Neuronal stem cell (in vitro differentiated cells): ENCODE results near the gene SPTBN5.

ENCODE experiments used
- DNase-seq: peaks from one replicate; pipeline ENCODE4 v3.0.0-alpha.2; 2013; ENCODE audit warnings: low spot score
- H2AFZ ChIP-seq: one replicate; pipeline ENCODE4 v1.6.1; 2013; ENCODE audit warnings: mild to moderate bottlenecking, low read length, inconsistent platforms
- H2AK5ac ChIP-seq: 2 replicates; pipeline ENCODE4 v1.6.1; 2013; ENCODE audit warnings: low read depth, mild to moderate bottlenecking, inconsistent platforms, low read length, moderate library complexity, mixed read lengths
- H2BK120ac ChIP-seq: 2 replicates; pipeline ENCODE4 v1.6.1; 2013; ENCODE audit warnings: low read depth, mild to moderate bottlenecking, inconsistent platforms, low read length, moderate library complexity, mixed read lengths
- H2BK12ac ChIP-seq: one replicate; pipeline ENCODE4 v1.6.1; 2013; ENCODE audit warnings: low read length, inconsistent platforms
- H2BK15ac ChIP-seq: 2 replicates; pipeline ENCODE4 v1.6.1; 2013; ENCODE audit warnings: mild to moderate bottlenecking, low read length, inconsistent platforms, mixed read lengths
- H2BK5ac ChIP-seq: one replicate; pipeline ENCODE4 v1.6.1; 2013; ENCODE audit warnings: inconsistent platforms, mild to moderate bottlenecking, low read length, moderate library complexity
- H3K14ac ChIP-seq: one replicate; pipeline ENCODE4 v1.6.1; 2013; ENCODE audit warnings: low read length, inconsistent platforms
- H3K18ac ChIP-seq: 2 replicates; pipeline ENCODE4 v1.6.1; 2013; ENCODE audit warnings: low read length, inconsistent platforms
- H3K23ac ChIP-seq: 2 replicates; pipeline ENCODE4 v1.6.1; 2013; ENCODE audit warnings: low read depth, mild to moderate bottlenecking, mixed read lengths, low read length, inconsistent platforms; ENCODE audit not compliant: poor library complexity
- H3K27ac ChIP-seq: replicated peaks from 3 replicates; pipeline ENCODE4 v1.5.1; 2013; ENCODE audit warnings: low read length, inconsistent platforms
- H3K27me3 ChIP-seq, 3 experiments: 2 replicates each; pipeline ENCODE4 v1.6.1; 2013; ENCODE audit warnings: low read length in 3 of 3, mild to moderate bottlenecking in 2 of 3, inconsistent platforms in 1 of 3, low read depth in 1 of 3, mixed read lengths in 1 of 3, moderate library complexity in 1 of 3; ENCODE audit not compliant: control insufficient read depth in 3 of 3, insufficient read depth in 3 of 3
- H3K36me3 ChIP-seq, 2 donors: replicated peaks in 1 of 2; 2 replicates each; pipeline ENCODE4 v1.6.1; 2013; ENCODE audit warnings: low read length in 2 of 2; ENCODE audit not compliant: control insufficient read depth in 2 of 2, insufficient read depth in 2 of 2
- H3K4ac ChIP-seq: 2 replicates; pipeline ENCODE4 v1.6.1; 2013; ENCODE audit warnings: inconsistent platforms, mild to moderate bottlenecking, low read length, moderate library complexity
- H3K4me1 ChIP-seq, 2 donors: 1 replicate in 1 of 2; 2 replicates in 1 of 2; pipeline ENCODE4 v1.6.1; 2013; ENCODE audit warnings: low read length in 2 of 2, low read depth in 1 of 2; ENCODE audit not compliant: control insufficient read depth in 2 of 2, insufficient read depth in 1 of 2
- H3K4me2 ChIP-seq: one replicate; pipeline ENCODE4 v1.6.1; 2013; ENCODE audit warnings: mild to moderate bottlenecking, low read length, inconsistent platforms; ENCODE audit not compliant: insufficient read depth, poor library complexity, severe bottlenecking
- H3K4me3 ChIP-seq, 2 donors: 2 replicates each; pipeline ENCODE4 v1.5.1; 2013; ENCODE audit warnings: low read length in 2 of 2, mild to moderate bottlenecking in 2 of 2, inconsistent platforms in 1 of 2, moderate library complexity in 1 of 2
- H3K79me1 ChIP-seq: one replicate; pipeline ENCODE4 v1.6.1; 2013; ENCODE audit warnings: low read depth, mild to moderate bottlenecking, inconsistent platforms, low read length, moderate library complexity
- H3K9ac ChIP-seq: one replicate; pipeline ENCODE4 v1.6.1; 2013; ENCODE audit warnings: mild to moderate bottlenecking, low read depth, low read length, inconsistent platforms; ENCODE audit not compliant: poor library complexity
- H3K9me3 ChIP-seq, 2 donors: replicated peaks in 1 of 2; 2 replicates each; pipeline versions ENCODE3 to v1.6.1; 2013; ENCODE audit warnings: low read length in 2 of 2, mild to moderate bottlenecking in 2 of 2, inconsistent platforms in 1 of 2, low read depth in 1 of 2, mixed read lengths in 1 of 2, moderate library complexity in 1 of 2; ENCODE audit not compliant: control insufficient read depth in 2 of 2, insufficient read depth in 1 of 2
- H4K8ac ChIP-seq: one replicate; pipeline ENCODE4 v1.6.1; 2013; ENCODE audit warnings: low read depth, mild to moderate bottlenecking, inconsistent platforms, low read length, moderate library complexity
- H4K91ac ChIP-seq: one replicate; pipeline ENCODE4 v1.6.1; 2013; ENCODE audit warnings: low read length, low read depth, mild to moderate bottlenecking, inconsistent platforms; ENCODE audit not compliant: poor library complexity
- WGBS, 2 donors: extraction: QIAGEN DNeasy Blood & Tissue Kit; methylation state at CpG; one replicate each; pipeline ENCODE4 v1.1.7; 2013; ENCODE audit warnings: missing lambda C conversion rate in 2 of 2, mixed read lengths in 1 of 2; ENCODE audit not compliant: insufficient read length in 2 of 2, insufficient replicate concordance in 1 of 2; ENCODE audit errors: extremely low coverage in 2 of 2; 5-methylcytosine and 5-hydroxymethylcytosine counted together

SPTBN5 gene

GRCh38 chr15:41817781-41818180, 76.1 kb downstream of the SPTBN5 start:
- Histone ChIP-seq H2BK5ac (no peak overlapping the region), H3K4me3 (no peak overlapping the region), H3K9me3 (no peaks in the 10 kb centered on the region), H3K4ac (no peak overlapping the region), H3K27me3 (no peaks in the 10 kb centered on the region), H3K9ac (no peak overlapping the region), H3K36me3 (peaks cover 28 to 77% of the 10 kb centered on the region in 2 donors), H4K91ac (no peak overlapping the region), H2AK5ac (no peak overlapping the region), H3K23ac (no peak overlapping the region), H3K27ac (no peak overlapping the region), H3K4me1 (no peaks in the 10 kb centered on the region), H2AFZ (no peak overlapping the region), H3K4me2 (no peak overlapping the region), H3K14ac (no peak overlapping the region), H2BK12ac (no peak overlapping the region), H2BK120ac (no peak overlapping the region), H2BK15ac (no peak overlapping the region), H3K18ac (no peak overlapping the region), H4K8ac (no peak overlapping the region), H3K79me1 (no peaks in the 10 kb centered on the region)
- no peak for DNase-seq
- WGBS, 2 donors, result no CpG with 5 or more reads among the region's 6 CpGs

- Histone ChIP-seq H2BK120ac (no peak overlapping the region), H3K27me3 (no peaks in the 10 kb centered on the region), H4K91ac (no peak overlapping the region), H3K18ac (no peak overlapping the region), H3K4me1 (no peaks in the 10 kb centered on the region), H3K4me2 (no peak overlapping the region), H3K79me1 (no peaks in the 10 kb centered on the region), H3K9ac (no peak overlapping the region), H2BK12ac (no peak overlapping the region), H4K8ac (no peak overlapping the region), H2AFZ (no peak overlapping the region), H2BK5ac (no peak overlapping the region), H2AK5ac (no peak overlapping the region), H3K27ac (no peak overlapping the region), H3K4me3 (no peak overlapping the region), H3K14ac (no peak overlapping the region), H3K9me3 (no peaks in the 10 kb centered on the region), H3K36me3 (peaks cover 26 to 72% of the 10 kb centered on the region in 2 donors), H2BK15ac (no peak overlapping the region), H3K4ac (no peak overlapping the region), H3K23ac (no peak overlapping the region)
- no CpG with 5 or more reads among the region's 14 CpGs for WGBS, 2 donors
- no peak for DNase-seq
Observed at GRCh38 chr15:41817327-41817726, 76.5 kb downstream of the SPTBN5 start.

GRCh38 chr15:41816788-41817187, 77.1 kb downstream of the SPTBN5 start:
- H4K91ac ChIP-seq, result no peak overlapping the region
- H3K36me3 ChIP-seq, result peaks cover 26 to 72% of the 10 kb centered on the region in 2 donors
- no peak overlapping the region for H3K27ac ChIP-seq
- H2BK5ac ChIP-seq, result peak overlapping the region; percentile 43
- no CpG with 5 or more reads among the region's 9 CpGs for WGBS, 2 donors
- H3K4me1 ChIP-seq, result no peaks in the 10 kb centered on the region
- no peaks in the 10 kb centered on the region for H3K79me1 ChIP-seq
- H3K23ac ChIP-seq, result peak overlapping the region; percentile 10
- peak overlapping the region; percentile 71 for H3K9ac ChIP-seq
- no peak overlapping the region for H2BK120ac ChIP-seq
- no peak overlapping the region for H3K14ac ChIP-seq
- no peak overlapping the region for H3K18ac ChIP-seq
- H3K9me3 ChIP-seq, result no peaks in the 10 kb centered on the region
- no peak overlapping the region for H2BK15ac ChIP-seq
- no peak overlapping the region for H4K8ac ChIP-seq
- no peak overlapping the region for H3K4ac ChIP-seq
- H2AFZ ChIP-seq, result no peak overlapping the region
- no peaks in the 10 kb centered on the region for H3K27me3 ChIP-seq
- H3K4me2 ChIP-seq, result no peak overlapping the region
- H2AK5ac ChIP-seq, result no peak overlapping the region
- no peak for DNase-seq
- no peak overlapping the region for H3K4me3 ChIP-seq
- no peak overlapping the region for H2BK12ac ChIP-seq

- no peak overlapping the region for H4K91ac ChIP-seq
- no peak overlapping the region for H2AFZ ChIP-seq
- no peak overlapping the region for H2AK5ac ChIP-seq
- no peak overlapping the region for H3K27ac ChIP-seq
- H3K4me3 ChIP-seq, result no peak overlapping the region
- no peak overlapping the region for H3K18ac ChIP-seq
- H2BK120ac ChIP-seq, result no peak overlapping the region
- no peaks in the 10 kb centered on the region for H3K27me3 ChIP-seq
- H2BK12ac ChIP-seq, result no peak overlapping the region
- H3K9ac ChIP-seq, result no peak overlapping the region
- no peak for DNase-seq
- no peak overlapping the region for H2BK5ac ChIP-seq
- H3K23ac ChIP-seq, result no peak overlapping the region
- no peak overlapping the region for H3K4ac ChIP-seq
- no peak overlapping the region for H3K14ac ChIP-seq
- H3K4me1 ChIP-seq, result no peaks in the 10 kb centered on the region
- no peak overlapping the region for H3K4me2 ChIP-seq
- H3K36me3 ChIP-seq, result peaks cover 21 to 51% of the 10 kb centered on the region in 2 donors
- H3K9me3 ChIP-seq, result no peaks in the 10 kb centered on the region
- no CpG with 5 or more reads among the region's 5 CpGs for WGBS, 2 donors
- no peak overlapping the region for H2BK15ac ChIP-seq
- no peak overlapping the region for H4K8ac ChIP-seq
- H3K79me1 ChIP-seq, result no peaks in the 10 kb centered on the region
Observed at GRCh38 chr15:41814534-41814933, 79.3 kb downstream of the SPTBN5 start.
